Measurements from ENCODE around the gene NETO1. TPM values are rescaled to one million over a fixed set of nuclear protein-coding genes. Genes with fewer than 3 reads are reported as not detected.

Gene NETO1
- total and polyA plus RNA-seq, 2 donors (not counting 1 experiment from before 2014, with no cell fraction given): 0.06 to 2.0 TPM

DNA sequence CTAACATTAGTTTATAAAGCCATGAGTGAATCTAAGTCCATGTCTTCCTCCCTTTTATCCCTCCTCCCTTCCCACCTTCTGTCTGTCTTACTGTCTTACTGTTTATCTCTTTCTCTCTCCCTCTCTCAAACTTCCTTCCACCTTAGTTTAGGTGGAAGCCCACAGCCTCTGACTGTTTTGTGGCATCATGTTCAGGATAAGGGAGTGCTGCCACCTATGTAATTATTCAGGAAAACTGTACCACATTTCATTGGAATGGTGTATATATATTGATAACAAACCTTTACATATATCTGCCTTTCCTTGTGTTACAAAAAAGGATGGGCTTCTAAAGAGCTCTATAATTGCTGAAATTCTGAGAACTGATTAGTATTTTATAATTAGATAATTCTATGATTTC is 48.7 kb downstream of the NETO1 start:
- Histone ChIP-seq H3K27me3 (ENCODE audit: control insufficient read depth, insufficient read depth, low read length) (no peaks in the 10 kb centered on the region), H2AFZ (ENCODE audit: low read length) (no peak overlapping the region), H3K36me3 (ENCODE audit: control insufficient read depth, insufficient read depth, low read length) (no peaks in the 10 kb centered on the region), H3K9me3 (ENCODE audit: control insufficient read depth, insufficient read depth, low read depth, low read length) (no peaks in the 10 kb centered on the region), H3K9ac (ENCODE audit: insufficient read depth, low read length) (no peak overlapping the region), H3K4me2 (ENCODE audit: extremely low read depth, insufficient read depth, low read length) (no peak overlapping the region), H3K79me2 (ENCODE audit: control insufficient read depth, insufficient read depth, low read length) (no peaks in the 10 kb centered on the region), H3K4me3 (replicated peaks in 1 of 4; ENCODE audit: control extremely low read depth in 1 of 4, insufficient read depth in 1 of 4, low read depth in 3 of 4, low read length in 4 of 4) (no peak overlapping the region), H3K4me1 (ENCODE audit: control insufficient read depth, extremely low read depth, insufficient read depth, low read length) (no peaks in the 10 kb centered on the region), H4K20me1 (ENCODE audit: control insufficient read depth, extremely low read depth, insufficient read depth, low read length) (no peaks in the 10 kb centered on the region), H3K27ac (ENCODE audit: insufficient read depth, low read length) (no peak overlapping the region)
- no peak for TF ChIP-seq EZH2 (IDR thresholded peaks at IDR 0.05; ENCODE audit: low read length, missing control alignments)
- TF ChIP-seq, protein P1, sequence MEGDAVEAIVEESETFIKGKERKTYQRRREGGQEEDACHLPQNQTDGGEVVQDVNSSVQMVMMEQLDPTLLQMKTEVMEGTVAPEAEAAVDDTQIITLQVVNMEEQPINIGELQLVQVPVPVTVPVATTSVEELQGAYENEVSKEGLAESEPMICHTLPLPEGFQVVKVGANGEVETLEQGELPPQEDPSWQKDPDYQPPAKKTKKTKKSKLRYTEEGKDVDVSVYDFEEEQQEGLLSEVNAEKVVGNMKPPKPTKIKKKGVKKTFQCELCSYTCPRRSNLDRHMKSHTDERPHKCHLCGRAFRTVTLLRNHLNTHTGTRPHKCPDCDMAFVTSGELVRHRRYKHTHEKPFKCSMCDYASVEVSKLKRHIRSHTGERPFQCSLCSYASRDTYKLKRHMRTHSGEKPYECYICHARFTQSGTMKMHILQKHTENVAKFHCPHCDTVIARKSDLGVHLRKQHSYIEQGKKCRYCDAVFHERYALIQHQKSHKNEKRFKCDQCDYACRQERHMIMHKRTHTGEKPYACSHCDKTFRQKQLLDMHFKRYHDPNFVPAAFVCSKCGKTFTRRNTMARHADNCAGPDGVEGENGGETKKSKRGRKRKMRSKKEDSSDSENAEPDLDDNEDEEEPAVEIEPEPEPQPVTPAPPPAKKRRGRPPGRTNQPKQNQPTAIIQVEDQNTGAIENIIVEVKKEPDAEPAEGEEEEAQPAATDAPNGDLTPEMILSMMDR (conservative IDR thresholded peaks at IDR 0.05 in 1 of 2, IDR thresholded peaks at IDR 0.05 in 1 of 2; ENCODE audit: low read depth in 1 of 2, low read length in 2 of 2): no peak
- DNase-seq (ENCODE audit: low read depth in 2 of 2): no peak

- no peak overlapping the region for H3K27ac ChIP-seq (ENCODE audit: insufficient read depth, low read length)
- H3K4me3 ChIP-seq (replicated peaks in 1 of 4; ENCODE audit: control extremely low read depth in 1 of 4, insufficient read depth in 1 of 4, low read depth in 3 of 4, low read length in 4 of 4): no peak overlapping the region
- no peaks in the 10 kb centered on the region for H3K4me1 ChIP-seq (ENCODE audit: control insufficient read depth, extremely low read depth, insufficient read depth, low read length)
- no peak overlapping the region for H3K4me2 ChIP-seq (ENCODE audit: extremely low read depth, insufficient read depth, low read length)
- H3K27me3 ChIP-seq (ENCODE audit: control insufficient read depth, insufficient read depth, low read length): no peaks in the 10 kb centered on the region
- H3K9ac ChIP-seq (ENCODE audit: insufficient read depth, low read length): no peak overlapping the region
- no peaks in the 10 kb centered on the region for H4K20me1 ChIP-seq (ENCODE audit: control insufficient read depth, extremely low read depth, insufficient read depth, low read length)
- H3K9me3 ChIP-seq (ENCODE audit: control insufficient read depth, insufficient read depth, low read depth, low read length): no peaks in the 10 kb centered on the region
- no peaks in the 10 kb centered on the region for H3K36me3 ChIP-seq (ENCODE audit: control insufficient read depth, insufficient read depth, low read length)
- DNase-seq (ENCODE audit: low read depth in 2 of 2): no peak
- H2AFZ ChIP-seq (ENCODE audit: low read length): no peak overlapping the region
- no peaks in the 10 kb centered on the region for H3K79me2 ChIP-seq (ENCODE audit: control insufficient read depth, insufficient read depth, low read length)
- TF ChIP-seq, protein P1 (conservative IDR thresholded peaks at IDR 0.05 in 1 of 2, IDR thresholded peaks at IDR 0.05 in 1 of 2; ENCODE audit: low read depth in 1 of 2, low read length in 2 of 2): no peak
- TF ChIP-seq EZH2 (IDR thresholded peaks at IDR 0.05; ENCODE audit: low read length, missing control alignments): no peak
Observed at GRCh38 chr18:72811047-72811446, 56.7 kb downstream of the NETO1 start.

- no peak for DNase-seq (ENCODE audit: low read depth in 2 of 2)
- no peaks in the 10 kb centered on the region for H3K36me3 ChIP-seq (ENCODE audit: control insufficient read depth, insufficient read depth, low read length)
- no peaks in the 10 kb centered on the region for H3K27me3 ChIP-seq (ENCODE audit: control insufficient read depth, insufficient read depth, low read length)
- no peak overlapping the region for H2AFZ ChIP-seq (ENCODE audit: low read length)
- H3K9me3 ChIP-seq (ENCODE audit: control insufficient read depth, insufficient read depth, low read depth, low read length): no peaks in the 10 kb centered on the region
- no peaks in the 10 kb centered on the region for H3K4me1 ChIP-seq (ENCODE audit: control insufficient read depth, extremely low read depth, insufficient read depth, low read length)
- no peak for TF ChIP-seq EZH2 (IDR thresholded peaks at IDR 0.05; ENCODE audit: low read length, missing control alignments)
- TF ChIP-seq, protein P1 (conservative IDR thresholded peaks at IDR 0.05 in 1 of 2, IDR thresholded peaks at IDR 0.05 in 1 of 2; ENCODE audit: low read depth in 1 of 2, low read length in 2 of 2): no peak
- no peak overlapping the region for H3K9ac ChIP-seq (ENCODE audit: insufficient read depth, low read length)
- no peaks in the 10 kb centered on the region for H4K20me1 ChIP-seq (ENCODE audit: control insufficient read depth, extremely low read depth, insufficient read depth, low read length)
- no peak overlapping the region for H3K4me3 ChIP-seq (replicated peaks in 1 of 4; ENCODE audit: control extremely low read depth in 1 of 4, insufficient read depth in 1 of 4, low read depth in 3 of 4, low read length in 4 of 4)
- H3K4me2 ChIP-seq (ENCODE audit: extremely low read depth, insufficient read depth, low read length): no peak overlapping the region
- no peak overlapping the region for H3K27ac ChIP-seq (ENCODE audit: insufficient read depth, low read length)
- no peaks in the 10 kb centered on the region for H3K79me2 ChIP-seq (ENCODE audit: control insufficient read depth, insufficient read depth, low read length)
Observed at GRCh38 chr18:72808680-72809079, 59.1 kb downstream of the NETO1 start.
